ENCODE measurements around the gene SH3RF3.

Gene SH3RF3

GRCh38 chr2:109305490-109306167 is 176.6 kb downstream of the SH3RF3 start:
- DNase-seq (ENCODE audit: low read depth, low spot score) = no peak

- no peak for DNase-seq (ENCODE audit: low read depth, low spot score)
Observed at GRCh38 chr2:109306190-109306589, 177.2 kb downstream of the SH3RF3 start.

- no peak for DNase-seq (ENCODE audit: low read depth, low spot score)
Observed at GRCh38 chr2:109311771-109312170, 182.8 kb downstream of the SH3RF3 start.

- no peak for DNase-seq (ENCODE audit: low read depth, low spot score)
Observed at GRCh38 chr2:109312902-109313301, 183.9 kb downstream of the SH3RF3 start.

- no peak for DNase-seq (ENCODE audit: low read depth, low spot score)
Observed at GRCh38 chr2:109313343-109313742, 184.3 kb downstream of the SH3RF3 start.

GRCh38 chr2:109316091-109316490 is 187.1 kb downstream of the SH3RF3 start:
- no peak for DNase-seq (ENCODE audit: low read depth, low spot score)

- no peak for DNase-seq (ENCODE audit: low read depth, low spot score)
Observed at GRCh38 chr2:109317471-109318095, 188.6 kb downstream of the SH3RF3 start.

- peak; percentile 15 for DNase-seq (ENCODE audit: low read depth, low spot score)
Observed at GRCh38 chr2:109318150-109318948, 189.3 kb downstream of the SH3RF3 start.

- DNase-seq (ENCODE audit: low read depth, low spot score) = no peak
Observed at GRCh38 chr2:109318949-109319342, 189.9 kb downstream of the SH3RF3 start.

GRCh38 chr2:109320195-109320922 is 191.4 kb downstream of the SH3RF3 start:
- DNase-seq (ENCODE audit: low read depth, low spot score) = no peak

- DNase-seq (ENCODE audit: low read depth, low spot score) = no peak
Observed at GRCh38 chr2:109321570-109321969, 192.6 kb downstream of the SH3RF3 start.

- no peak for DNase-seq (ENCODE audit: low read depth, low spot score)
Observed at GRCh38 chr2:109322111-109322510, 193.1 kb downstream of the SH3RF3 start.

- no peak for DNase-seq (ENCODE audit: low read depth, low spot score)
Observed at GRCh38 chr2:109322641-109323040, 193.6 kb downstream of the SH3RF3 start.

- DNase-seq (ENCODE audit: low read depth, low spot score) = no peak
Observed at GRCh38 chr2:109324861-109325260, 195.9 kb downstream of the SH3RF3 start.

- no peak for DNase-seq (ENCODE audit: low read depth, low spot score)
Observed at GRCh38 chr2:109325570-109325969, 196.6 kb downstream of the SH3RF3 start.

- no peak for DNase-seq (ENCODE audit: low read depth, low spot score)
Observed at GRCh38 chr2:109326306-109326705, 197.3 kb downstream of the SH3RF3 start.

- DNase-seq (ENCODE audit: low read depth, low spot score) = no peak
Observed at GRCh38 chr2:109330056-109330455, 201.1 kb downstream of the SH3RF3 start.

GRCh38 chr2:109331081-109331480 is 202.1 kb downstream of the SH3RF3 start:
- no peak for DNase-seq (ENCODE audit: low read depth, low spot score)

GRCh38 chr2:109331896-109332848 is 203.2 kb downstream of the SH3RF3 start:
- peak; percentile 61 for DNase-seq (ENCODE audit: low read depth, low spot score)

GRCh38 chr2:109332880-109333279 is 203.9 kb downstream of the SH3RF3 start:
- no peak for DNase-seq (ENCODE audit: low read depth, low spot score)
